OCI-LY3 (cell line): ENCODE results near the gene CACNG4.

ENCODE experiments used
- H2AFZ ChIP-seq: fragments of 200-600, 300-600 bp; shearing (Covaris generic); 2 replicates; pipeline ENCODE4 v1.6.0; 2014; ENCODE audit warnings: antibody characterized with exemption, low read depth, low read length
- H3K27ac ChIP-seq: fragments of 200-600, 300-600 bp; sonication (generic); 2 replicates; pipeline ENCODE4 v1.5.1; 2014; ENCODE audit warnings: mild to moderate bottlenecking, low read length, moderate library complexity, mixed read lengths
- H3K27me3 ChIP-seq: fragments of 200-600, 300-600 bp; sonication (generic); 2 replicates; pipeline ENCODE4 v1.6.1; 2014; ENCODE audit warnings: low read depth, low read length, mixed read lengths
- H3K36me3 ChIP-seq: fragments of 200-600, 300-600 bp; sonication (generic); replicated peaks from 2 replicates; pipeline ENCODE3; 2014; ENCODE audit warnings: low read depth, low read length, mixed read lengths
- H3K4me1 ChIP-seq: fragments of 300-600, 200-600 bp; sonication (generic); 2 replicates; pipeline ENCODE4 v1.6.1; 2014; ENCODE audit warnings: low read length, mixed read lengths
- H3K4me2 ChIP-seq: fragments of 200-600, 300-600 bp; sonication (generic); 2 replicates; pipeline ENCODE4 v1.6.1; 2014; ENCODE audit warnings: low read length, mixed read lengths
- H3K4me3 ChIP-seq: fragments of 300-600, 200-600 bp; sonication (generic); 2 replicates; pipeline ENCODE4 v1.5.1; 2014; ENCODE audit warnings: antibody characterized with exemption, mild to moderate bottlenecking, low read length, moderate library complexity
- H3K79me2 ChIP-seq: fragments of 300-600, 200-600 bp; shearing (Covaris generic); 2 replicates; pipeline ENCODE4 v1.6.1; 2014; ENCODE audit warnings: mild to moderate bottlenecking, low read length, mixed read lengths
- H3K9ac ChIP-seq: fragments of 300-600, 200-600 bp; shearing (Covaris generic); 2 replicates; pipeline ENCODE4 v1.6.0; 2014; ENCODE audit warnings: mild to moderate bottlenecking, low read length, moderate library complexity
- H3K9me3 ChIP-seq: fragments of 200-600, 300-600 bp; shearing (Covaris generic); 2 replicates; pipeline ENCODE4 v1.6.1; 2014; ENCODE audit warnings: low read length, mixed read lengths; ENCODE audit not compliant: insufficient read depth
- H4K20me1 ChIP-seq: fragments of 200-600, 300-600 bp; sonication (generic); 2 replicates; pipeline ENCODE4 v1.6.1; 2016; ENCODE audit warnings: low read length, mixed read lengths; ENCODE audit not compliant: insufficient read depth
- EZH2phosphoT487 ChIP-seq: fragments of 200-600 bp; shearing (Covaris generic); IDR thresholded peaks from 2 replicates; pipeline ENCODE4 v1.6.1; 2018; ENCODE audit warnings: antibody characterized with exemption, mixed run types, low read depth
- TF ChIP-seq, protein P1 (sequence below): fragments of 200-600, 300-600 bp; sonication (generic); IDR thresholded peaks from 2 replicates; pipeline ENCODE4 v1.5.1; 2014; ENCODE audit warnings: antibody characterized with exemption, low read length, low read depth

Gene CACNG4

DNA sequence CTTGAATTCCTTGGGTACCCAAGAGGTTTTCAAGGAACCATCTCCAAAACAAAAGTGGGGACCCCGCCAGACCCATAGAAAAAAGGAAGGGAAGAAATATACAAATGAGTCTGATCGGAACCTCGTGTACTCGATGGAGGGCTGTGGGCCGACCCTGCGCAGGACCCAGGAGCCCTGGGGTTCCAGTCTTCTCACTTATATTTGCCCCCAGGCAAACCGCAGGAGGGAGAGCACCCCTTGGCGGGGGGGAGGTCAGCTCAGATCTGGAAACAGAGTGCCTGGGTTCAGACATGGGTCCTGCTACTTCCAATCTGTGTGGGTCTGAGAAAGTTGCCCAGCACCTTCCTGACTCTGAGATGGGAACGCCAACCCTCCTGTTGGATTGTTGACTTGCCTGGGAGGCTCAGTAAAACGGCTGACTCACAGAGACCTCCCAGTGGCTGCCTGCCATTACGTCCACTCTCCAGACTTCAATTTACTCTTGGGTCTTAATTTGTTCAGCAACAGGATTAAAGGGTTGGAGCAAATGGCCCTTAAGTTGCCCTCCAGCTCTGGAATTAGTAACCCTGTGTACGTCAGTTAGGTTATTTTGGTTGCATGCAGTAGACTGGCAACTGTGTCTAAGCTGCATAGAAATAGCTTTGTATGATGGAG is 24.9 kb upstream of the CACNG4 start:
- Histone ChIP-seq H3K79me2 (no peaks in the 10 kb centered on the region), H4K20me1 (no peaks in the 10 kb centered on the region), H3K27me3 (peaks cover 16% of the 10 kb centered on the region; the same call in 1 of the 2 replicates), H3K9ac (no peak overlapping the region), H3K4me2 (no peak overlapping the region), H2AFZ (no peak overlapping the region), H3K9me3 (0 out of 2 replicates have a peak, but pooled peaks cover 2% of the 10 kb centered on the region), H3K4me1 (no peaks in the 10 kb centered on the region), H3K36me3 (no peaks in the 10 kb centered on the region), H3K27ac (no peak overlapping the region), H3K4me3 (no peak overlapping the region)
- TF ChIP-seq, protein P1, sequence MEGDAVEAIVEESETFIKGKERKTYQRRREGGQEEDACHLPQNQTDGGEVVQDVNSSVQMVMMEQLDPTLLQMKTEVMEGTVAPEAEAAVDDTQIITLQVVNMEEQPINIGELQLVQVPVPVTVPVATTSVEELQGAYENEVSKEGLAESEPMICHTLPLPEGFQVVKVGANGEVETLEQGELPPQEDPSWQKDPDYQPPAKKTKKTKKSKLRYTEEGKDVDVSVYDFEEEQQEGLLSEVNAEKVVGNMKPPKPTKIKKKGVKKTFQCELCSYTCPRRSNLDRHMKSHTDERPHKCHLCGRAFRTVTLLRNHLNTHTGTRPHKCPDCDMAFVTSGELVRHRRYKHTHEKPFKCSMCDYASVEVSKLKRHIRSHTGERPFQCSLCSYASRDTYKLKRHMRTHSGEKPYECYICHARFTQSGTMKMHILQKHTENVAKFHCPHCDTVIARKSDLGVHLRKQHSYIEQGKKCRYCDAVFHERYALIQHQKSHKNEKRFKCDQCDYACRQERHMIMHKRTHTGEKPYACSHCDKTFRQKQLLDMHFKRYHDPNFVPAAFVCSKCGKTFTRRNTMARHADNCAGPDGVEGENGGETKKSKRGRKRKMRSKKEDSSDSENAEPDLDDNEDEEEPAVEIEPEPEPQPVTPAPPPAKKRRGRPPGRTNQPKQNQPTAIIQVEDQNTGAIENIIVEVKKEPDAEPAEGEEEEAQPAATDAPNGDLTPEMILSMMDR, result no peak
- no peak for TF ChIP-seq EZH2phosphoT487

- Histone ChIP-seq H3K9ac (no peak overlapping the region), H3K27ac (no peak overlapping the region), H3K4me3 (no peak overlapping the region), H3K4me2 (no peak overlapping the region), H2AFZ (no peak overlapping the region), H4K20me1 (no peaks in the 10 kb centered on the region), H3K36me3 (no peaks in the 10 kb centered on the region), H3K27me3 (peaks cover 32% of the 10 kb centered on the region), H3K79me2 (no peaks in the 10 kb centered on the region), H3K4me1 (no peaks in the 10 kb centered on the region), H3K9me3 (0 out of 2 replicates have a peak, but pooled peaks cover 2% of the 10 kb centered on the region)
- TF ChIP-seq, protein P1, result no peak
- TF ChIP-seq EZH2phosphoT487, result no peak
Observed at GRCh38 chr17:66941249-66941648, 23.3 kb upstream of the CACNG4 start.

- Histone ChIP-seq H3K4me3 (no peak overlapping the region), H3K4me2 (no peak overlapping the region), H3K36me3 (no peaks in the 10 kb centered on the region), H3K4me1 (no peaks in the 10 kb centered on the region), H3K9ac (no peak overlapping the region), H3K27me3 (peaks cover 39% of the 10 kb centered on the region), H3K79me2 (no peaks in the 10 kb centered on the region), H4K20me1 (no peaks in the 10 kb centered on the region), H3K9me3 (0 out of 2 replicates have a peak, but pooled peaks cover 2% of the 10 kb centered on the region), H3K27ac (no peak overlapping the region), H2AFZ (no peak overlapping the region)
- no peak for TF ChIP-seq EZH2phosphoT487
- TF ChIP-seq, protein P1, result no peak
Observed at GRCh38 chr17:66941773-66942450, 22.6 kb upstream of the CACNG4 start.

GRCh38 chr17:66942451-66943264 is 21.8 kb upstream of the CACNG4 start:
- Histone ChIP-seq H3K4me3 (no peak overlapping the region), H3K79me2 (no peaks in the 10 kb centered on the region)

More at GRCh38 chr17:66942451-66943264, 21.8 kb upstream of the CACNG4 start:
- no peaks in the 10 kb centered on the region for H4K20me1 ChIP-seq
- no peaks in the 10 kb centered on the region for H3K4me1 ChIP-seq
- H3K9me3 ChIP-seq, result 0 out of 2 replicates have a peak, but pooled peaks cover under 1% of the 10 kb centered on the region
- H3K9ac ChIP-seq, result no peak overlapping the region
- H3K4me2 ChIP-seq, result no peak overlapping the region
- no peak overlapping the region for H2AFZ ChIP-seq
- no peaks in the 10 kb centered on the region for H3K36me3 ChIP-seq
- TF ChIP-seq EZH2phosphoT487, result no peak
- TF ChIP-seq, protein P1, result no peak
- H3K27me3 ChIP-seq, result peaks cover 44% of the 10 kb centered on the region
- H3K27ac ChIP-seq, result no peak overlapping the region
